Kasumi-1 (cell line): ENCODE data around the gene SMOC2.

Experiments used
- DNase-seq, 2 experiments: peaks; one replicate each; lab custom pipeline; 2025; lab: John Stamatoyannopoulos, UW

SMOC2 gene

DNA sequence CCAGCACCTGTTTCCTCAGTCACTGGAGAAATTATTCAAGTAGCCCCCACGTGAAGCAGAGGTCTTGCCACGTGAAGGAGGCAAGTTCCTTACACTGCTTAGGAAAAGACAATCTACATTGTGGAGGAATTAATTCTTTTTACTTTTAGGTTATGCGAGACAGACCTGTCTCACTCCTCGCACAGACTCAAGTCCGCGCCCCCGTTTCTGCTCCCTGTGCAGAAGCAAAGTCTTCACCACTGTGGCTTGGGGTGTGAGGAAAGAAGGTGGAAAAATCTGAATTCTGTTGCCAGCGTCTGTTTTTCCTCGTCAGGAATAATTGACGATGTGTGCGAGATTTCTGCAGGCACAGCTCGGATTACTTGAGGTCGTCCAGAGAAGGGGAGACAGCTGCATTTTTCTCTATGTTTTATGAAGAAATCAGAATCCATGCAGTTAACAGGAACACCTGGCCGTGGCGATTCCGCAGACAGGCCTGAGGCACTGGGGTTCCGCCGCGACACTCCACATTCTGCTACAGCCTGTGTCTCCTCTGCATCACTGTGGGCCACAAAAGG lies 185.1 kb downstream of the SMOC2 start:
- no peak for DNase-seq

- DNase-seq: no peak
Observed at GRCh38 chr6:168627506-168628175, 186.7 kb downstream of the SMOC2 start.

DNA sequence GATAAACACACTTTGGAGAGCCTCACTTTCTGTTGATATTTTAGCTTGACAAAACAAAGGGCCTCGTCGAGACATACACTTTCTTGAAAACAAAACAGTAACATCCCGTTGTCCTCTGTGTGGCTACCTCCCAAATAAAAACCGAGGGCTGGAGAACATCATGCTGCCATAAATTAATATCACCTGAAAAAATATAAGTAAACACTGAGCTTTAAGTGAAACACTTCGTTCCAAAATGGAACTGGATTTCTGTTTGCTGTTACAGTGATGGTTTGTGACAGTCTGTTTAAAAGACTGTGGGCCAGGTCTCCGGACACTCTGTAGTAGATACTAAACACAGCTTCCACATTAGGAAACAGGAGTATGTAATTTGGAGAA lies 187.2 kb downstream of the SMOC2 start:
- no peak for DNase-seq

DNA sequence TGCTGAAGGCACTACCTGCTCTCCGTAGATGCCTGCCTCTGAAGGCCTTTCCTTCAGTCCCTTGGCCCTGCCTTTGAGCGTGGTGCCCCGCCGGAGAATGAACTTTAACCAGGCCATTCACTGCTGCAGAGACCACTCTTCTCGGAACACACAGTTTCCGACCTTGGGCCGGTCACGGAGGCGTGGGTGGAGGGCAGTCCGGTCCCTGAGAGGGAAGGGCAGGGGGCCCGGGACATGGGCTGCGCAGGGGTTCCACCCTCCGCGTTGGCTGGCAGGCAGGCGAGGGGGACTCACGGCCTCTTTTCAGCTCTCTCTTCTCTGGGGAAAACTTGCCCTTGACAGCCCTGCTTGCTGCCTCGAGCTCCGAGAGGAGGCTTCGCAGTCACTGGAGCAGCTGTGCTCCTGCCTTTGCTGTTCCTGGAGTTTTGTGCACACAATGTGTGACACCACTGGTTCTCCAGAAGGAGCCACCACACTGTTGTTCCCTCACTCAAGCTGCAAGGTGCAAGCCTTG lies 187.8 kb downstream of the SMOC2 start:
- DNase-seq: no peak

- no peak for DNase-seq
Observed at GRCh38 chr6:168631564-168631963, 190.6 kb downstream of the SMOC2 start.

- no peak for DNase-seq
Observed at GRCh38 chr6:168632694-168633093, 191.7 kb downstream of the SMOC2 start.

DNA sequence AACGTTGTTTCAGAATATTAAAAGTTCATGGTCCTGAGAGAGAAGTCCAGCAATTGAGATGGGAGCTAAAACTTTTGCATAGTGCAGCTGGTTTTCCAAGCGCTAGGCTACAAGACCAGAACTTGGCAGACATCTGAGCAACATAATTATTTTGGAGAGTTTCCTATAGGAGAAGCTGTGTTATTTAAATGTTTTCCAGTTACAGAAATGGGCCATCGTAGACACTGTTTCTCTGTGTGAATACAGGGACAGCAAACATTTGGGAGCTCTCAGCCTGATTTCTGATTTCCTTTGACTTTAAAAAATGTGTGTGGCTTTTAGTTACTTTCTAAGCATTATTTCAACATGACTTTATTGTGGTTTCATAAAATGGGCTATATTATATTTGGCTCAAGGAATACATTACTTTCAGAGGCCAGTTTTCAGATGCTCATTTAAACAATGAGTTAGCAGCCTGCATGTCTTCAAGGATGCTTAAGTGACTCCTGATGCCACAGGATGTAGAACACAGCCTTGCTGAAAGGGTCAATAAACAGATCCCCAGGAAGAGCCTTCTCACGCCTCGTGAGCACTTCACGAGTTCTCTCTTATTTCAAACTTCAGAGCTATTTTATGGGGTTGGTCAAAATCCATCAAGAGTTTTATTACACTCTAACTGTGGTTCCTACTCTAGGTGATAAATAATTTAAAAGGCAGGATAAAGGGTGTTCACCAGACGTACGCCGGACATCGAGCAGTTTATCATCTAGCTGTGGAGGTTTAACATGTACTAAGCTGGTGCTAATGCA lies 193.8 kb downstream of the SMOC2 start:
- no peak for DNase-seq

GRCh38 chr6:168636147-168637004 lies 195.4 kb downstream of the SMOC2 start:
- no peak for DNase-seq

DNA sequence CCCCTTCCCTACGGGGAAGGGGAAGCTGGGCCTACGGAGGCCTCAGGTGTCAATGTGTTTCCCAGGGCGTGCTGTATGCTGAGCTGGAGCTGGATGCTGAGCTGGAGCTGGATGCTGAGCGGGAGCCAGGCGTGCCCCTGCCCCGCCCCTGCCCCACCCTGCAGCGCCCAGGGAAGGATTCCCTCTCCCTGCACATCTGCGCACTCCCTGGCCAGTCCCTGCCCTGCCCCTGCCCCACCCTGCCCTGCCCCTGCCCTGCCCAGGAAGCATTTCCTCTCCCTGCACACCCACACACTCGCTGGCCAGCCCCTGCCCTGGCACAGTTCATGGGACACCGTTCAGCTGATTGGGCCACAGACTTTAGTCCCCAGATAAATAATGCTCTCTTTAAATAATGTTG lies 196.8 kb downstream of the SMOC2 start:
- DNase-seq: no peak

- no peak for DNase-seq
Observed at GRCh38 chr6:168638468-168639271, 197.7 kb downstream of the SMOC2 start.

- no peak for DNase-seq
Observed at GRCh38 chr6:168640181-168640580, 199.2 kb downstream of the SMOC2 start.

GRCh38 chr6:168640768-168641167 lies 199.8 kb downstream of the SMOC2 start:
- no peak for DNase-seq

- DNase-seq: no peak
Observed at GRCh38 chr6:168641446-168641845, 200.5 kb downstream of the SMOC2 start.

- DNase-seq: no peak
Observed at GRCh38 chr6:168643401-168643800, 202.4 kb downstream of the SMOC2 start.

GRCh38 chr6:168645326-168645725 lies 204.3 kb downstream of the SMOC2 start:
- no peak for DNase-seq

- DNase-seq: no peak
Observed at GRCh38 chr6:168647271-168647670, 206.3 kb downstream of the SMOC2 start.

DNA sequence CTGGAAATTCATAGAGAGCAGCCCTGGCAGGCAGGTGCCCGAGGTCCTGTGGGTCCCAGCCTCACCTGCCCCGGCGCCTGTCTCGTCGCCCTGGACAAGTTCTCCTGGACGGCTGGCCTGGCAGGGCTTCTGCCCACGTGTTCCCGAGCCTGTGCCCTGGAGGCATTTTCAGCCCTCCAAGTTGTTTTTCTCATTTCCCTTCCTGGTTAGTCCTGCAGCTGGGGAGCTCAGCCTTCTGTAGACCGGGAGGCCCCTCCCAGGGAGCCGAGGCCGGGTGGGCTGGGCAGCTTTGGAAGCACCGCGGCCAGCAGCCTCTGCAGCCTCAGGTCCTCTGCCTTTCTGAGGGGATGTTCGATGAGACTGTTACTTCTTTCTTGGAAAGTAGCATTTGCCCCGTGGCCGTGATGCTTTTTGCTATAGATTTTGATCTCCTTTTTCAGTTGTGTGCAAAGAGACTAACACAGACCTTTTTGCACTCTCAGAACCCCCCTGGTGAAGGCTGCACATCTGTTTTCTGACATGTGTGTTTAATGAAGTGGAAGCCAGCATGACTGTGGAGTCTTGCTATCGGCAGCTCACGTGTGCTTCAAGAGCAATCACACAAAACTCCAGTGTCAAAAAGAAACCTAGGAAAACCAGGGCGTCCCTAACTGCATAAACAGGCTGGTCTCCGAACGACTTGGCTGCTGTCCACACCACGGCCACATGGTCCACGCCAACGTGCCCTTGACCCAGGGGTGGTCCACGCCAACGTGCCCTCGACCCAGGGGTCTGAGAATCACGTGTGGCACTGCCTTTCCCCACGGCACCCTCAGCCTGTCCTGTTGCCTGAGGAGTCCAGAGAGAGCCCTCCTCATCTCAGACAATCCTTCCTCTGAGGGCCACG lies 207.5 kb downstream of the SMOC2 start:
- no peak for DNase-seq

DNA sequence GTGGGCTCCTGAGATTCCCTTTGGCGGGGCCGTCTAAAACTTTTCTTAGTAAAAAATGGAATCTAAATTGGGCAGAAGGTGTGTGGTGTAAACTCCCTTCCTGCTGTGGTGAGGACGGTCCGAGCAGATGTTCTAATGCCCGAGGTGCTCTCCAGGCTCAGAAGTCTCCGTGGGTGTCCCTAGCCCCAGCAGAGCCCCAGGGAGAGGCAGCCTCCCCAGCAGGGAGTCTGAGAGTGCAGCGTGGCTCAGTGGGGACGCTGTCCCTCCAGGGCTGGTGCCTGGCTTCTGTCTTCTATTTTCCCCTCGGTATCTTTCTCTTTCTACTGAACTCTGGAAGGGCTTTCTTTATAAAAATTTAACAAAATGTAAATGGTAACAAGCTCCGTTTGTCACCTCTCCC lies 208.2 kb downstream of the SMOC2 start:
- no peak for DNase-seq

DNA sequence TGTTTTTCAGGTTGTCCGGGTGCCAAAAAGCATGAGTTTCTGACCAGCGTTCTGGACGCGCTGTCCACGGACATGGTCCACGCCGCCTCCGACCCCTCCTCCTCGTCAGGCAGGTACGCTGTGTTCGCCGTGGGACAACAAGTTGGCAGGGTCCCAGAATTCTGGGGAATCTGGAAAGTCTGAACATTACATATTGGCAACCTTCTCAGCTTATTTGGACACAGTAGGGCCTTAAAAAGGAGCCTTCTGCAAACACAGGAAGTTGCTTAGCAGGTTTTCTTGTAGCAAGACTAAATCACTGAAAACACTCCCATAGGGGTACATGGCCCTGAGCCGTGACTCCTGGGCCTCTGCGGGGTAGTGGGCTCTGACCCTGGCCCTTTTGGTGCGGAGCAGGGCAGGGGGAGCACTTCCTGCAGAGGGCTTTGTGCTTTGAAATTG lies 209.7 kb downstream of the SMOC2 start:
- no peak for DNase-seq

GRCh38 chr6:168655462-168656152 lies 214.6 kb downstream of the SMOC2 start:
- no peak for DNase-seq
